ENCODE measurements around the gene OPRL1.

The OPRL1 gene

GRCh38 chr20:64103871-64104666 is 24.2 kb downstream of the OPRL1 start:
- H3K27me3 ChIP-seq = peaks cover 70% of the 10 kb centered on the region
- H3K4me3 ChIP-seq (ENCODE audit: low read depth in 1 of 2, low read length in 1 of 2) = no peak overlapping the region
- H3K9me3 ChIP-seq = no peaks in the 10 kb centered on the region
- peaks cover 9 to 19% of the 10 kb centered on the region in 2 experiments for H3K4me1 ChIP-seq (ENCODE audit: control insufficient read depth in 1 of 2, insufficient read depth in 1 of 2, low read depth in 1 of 2, low read length in 1 of 2)
- no peak for TF ChIP-seq CTCF (IDR thresholded peaks at IDR 0.05)
- H3K36me3 ChIP-seq = peaks cover 23% of the 10 kb centered on the region
- H3K27ac ChIP-seq = no peak overlapping the region

GRCh38 chr20:64104667-64105451 is 25.0 kb downstream of the OPRL1 start:
- H3K27me3 ChIP-seq = peaks cover 70% of the 10 kb centered on the region
- peaks cover 9 to 19% of the 10 kb centered on the region in 2 experiments for H3K4me1 ChIP-seq (ENCODE audit: control insufficient read depth in 1 of 2, insufficient read depth in 1 of 2, low read depth in 1 of 2, low read length in 1 of 2)
- no peaks in the 10 kb centered on the region for H3K9me3 ChIP-seq
- TF ChIP-seq CTCF (IDR thresholded peaks at IDR 0.05) = no peak
- no peak overlapping the region for H3K4me3 ChIP-seq (ENCODE audit: low read depth in 1 of 2, low read length in 1 of 2)
- no peak overlapping the region for H3K27ac ChIP-seq
- H3K36me3 ChIP-seq = peaks cover 16% of the 10 kb centered on the region

GRCh38 chr20:64105846-64106434 is 26.1 kb downstream of the OPRL1 start:
- Histone ChIP-seq H3K9me3 (no peaks in the 10 kb centered on the region), H3K27me3 (peaks cover 63% of the 10 kb centered on the region), H3K36me3 (peaks cover 5% of the 10 kb centered on the region), H3K4me3 (ENCODE audit: low read depth in 1 of 2, low read length in 1 of 2) (no peak overlapping the region), H3K27ac (no peak overlapping the region), H3K4me1 (ENCODE audit: control insufficient read depth in 1 of 2, insufficient read depth in 1 of 2, low read depth in 1 of 2, low read length in 1 of 2) (peaks cover 9 to 16% of the 10 kb centered on the region in 2 experiments)
- no peak for TF ChIP-seq CTCF (IDR thresholded peaks at IDR 0.05)

- H3K4me3 ChIP-seq (ENCODE audit: low read depth in 1 of 2, low read length in 1 of 2) = no peak overlapping the region
- H3K4me1 ChIP-seq (ENCODE audit: control insufficient read depth in 1 of 2, insufficient read depth in 1 of 2, low read depth in 1 of 2, low read length in 1 of 2) = peaks cover 9 to 14% of the 10 kb centered on the region in 2 experiments
- H3K9me3 ChIP-seq = no peaks in the 10 kb centered on the region
- no peak for TF ChIP-seq CTCF (IDR thresholded peaks at IDR 0.05)
- peaks cover 57% of the 10 kb centered on the region for H3K27me3 ChIP-seq
- H3K36me3 ChIP-seq = no peaks in the 10 kb centered on the region
- no peak overlapping the region for H3K27ac ChIP-seq
These were observed 26.6 kb downstream of the OPRL1 start for GRCh38 chr20:64106435-64106961.

GRCh38 chr20:64106981-64107735 is 27.3 kb downstream of the OPRL1 start, which contains the start of gene NPBWR2:
NPBWR2 (minus strand) TSS chr20:64107565; CDS start chr20:64106831, 734 bp downstream.
- TF ChIP-seq CTCF (IDR thresholded peaks at IDR 0.05) = no peak
- H3K27me3 ChIP-seq = peaks cover 50% of the 10 kb centered on the region
- H3K27ac ChIP-seq = no peak within 1 kb of the TSS
- H3K36me3 ChIP-seq = no peaks in the 10 kb centered on the region
- peaks cover 5 to 8% of the 10 kb centered on the region in 2 experiments for H3K4me1 ChIP-seq (ENCODE audit: control insufficient read depth in 1 of 2, insufficient read depth in 1 of 2, low read depth in 1 of 2, low read length in 1 of 2)
- H3K9me3 ChIP-seq = no peaks in the 10 kb centered on the region
- H3K4me3 ChIP-seq (ENCODE audit: low read depth in 1 of 2, low read length in 1 of 2) = no peak within 1 kb of the TSS

Data from neutrophil (primary cell).